Smooth muscle cell (in vitro differentiated cells): ENCODE measurements around the gene IRX4. TPM values are rescaled to one million over a fixed set of nuclear protein-coding genes. Genes with fewer than 3 reads are reported as not detected.

ENCODE experiments used
- DNase-seq: peaks from one replicate; lab custom pipeline; 2025; ENCODE audit not compliant: unreplicated experiment; lab: John Stamatoyannopoulos, UW
- H2AFZ ChIP-seq: fragments of 200-600 bp; sonication (generic); 2 replicates; pipeline ENCODE4 v1.6.0; 2016; ENCODE audit warnings: antibody characterized with exemption, low read depth, mild to moderate bottlenecking
- H3F3A ChIP-seq: fragments of 200-600 bp; sonication (generic); 2 replicates; pipeline ENCODE4 v1.6.0; 2017; ENCODE audit warnings: antibody characterized with exemption, low read depth
- H3K27ac ChIP-seq: fragments of 200-600 bp; sonication (generic); 2 replicates; pipeline ENCODE4 v1.5.1; 2016; ENCODE audit warnings: low read depth, mild to moderate bottlenecking
- H3K27me3 ChIP-seq: fragments of 200-600 bp; sonication (generic); 2 replicates; pipeline ENCODE4 v1.6.1; 2016; ENCODE audit warnings: low read depth, mild to moderate bottlenecking
- H3K36me3 ChIP-seq: fragments of 200-600 bp; sonication (generic); 2 replicates; pipeline ENCODE4 v1.5.1; 2016; ENCODE audit warnings: low read depth
- H3K4me1 ChIP-seq: fragments of 200-600 bp; sonication (generic); 2 replicates; pipeline ENCODE4 v1.5.1; 2016; ENCODE audit warnings: low read depth
- H3K4me2 ChIP-seq: fragments of 200-600 bp; sonication (generic); 2 replicates; pipeline ENCODE4 v1.6.0; 2016; ENCODE audit warnings: mild to moderate bottlenecking
- H3K4me3 ChIP-seq: fragments of 200-600 bp; sonication (generic); 2 replicates; pipeline ENCODE4 v1.5.1; 2016; ENCODE audit warnings: mild to moderate bottlenecking
- H3K79me2 ChIP-seq: fragments of 200-600 bp; sonication (generic); 2 replicates; pipeline ENCODE4 v1.6.0; 2016; ENCODE audit warnings: low read depth, mild to moderate bottlenecking
- H3K9ac ChIP-seq: fragments of 200-600 bp; sonication (generic); 2 replicates; pipeline ENCODE4 v1.6.0; 2016; ENCODE audit warnings: low read depth
- H3K9me3 ChIP-seq: fragments of 200-600 bp; sonication (generic); replicated peaks from 2 replicates; pipeline ENCODE4 v1.5.1; 2016; ENCODE audit warnings: low read depth
- H4K20me1 ChIP-seq: fragments of 200-600 bp; sonication (generic); 2 replicates; pipeline ENCODE4 v1.6.0; 2016; ENCODE audit warnings: low read depth
- CTCF ChIP-seq: fragments of 200-600 bp; sonication (generic); IDR thresholded peaks from 2 replicates; pipeline ENCODE4 v1.5.1; 2017; ENCODE audit warnings: borderline replicate concordance, mild to moderate bottlenecking, antibody characterized with exemption; ENCODE audit not compliant: insufficient read depth, poor library complexity, severe bottlenecking
- WGBS: methylation state at CpG from one replicate; pipeline ENCODE4 v1.1.7; 2016; ENCODE audit warnings: low lambda C conversion rate; 5-methylcytosine and 5-hydroxymethylcytosine counted together
- polyA plus RNA-seq: library from polyadenylated mRNA; unstranded; fragments of >200 nt; fragmentation: Nextera tagmentation; extraction: Ambion mirVana; gene quantifications from 2 replicates; pipeline ENCODE4 v1.2.1, GENCODE V29; 2016
- total RNA-seq: library from RNA; depleted of rRNA; stranded (reverse); fragments of >200 nt; gene quantifications from 2 replicates; pipeline ENCODE4 v1.2.3, GENCODE V29; 2014

The IRX4 gene
- total and polyA plus RNA-seq, 2 experiments from 2014 or later: 0.18 to 0.40 TPM

GRCh38 chr5:1835431-1835830 is 47.3 kb downstream of the IRX4 start:
- H3K4me2 ChIP-seq: no peak overlapping the region
- TF ChIP-seq CTCF: no peak
- no peaks in the 10 kb centered on the region for H3K9me3 ChIP-seq
- no peak for DNase-seq
- no peak overlapping the region for H3K27ac ChIP-seq
- H3K27me3 ChIP-seq: peaks cover 5% of the 10 kb centered on the region
- H3K4me1 ChIP-seq: peaks cover 2% of the 10 kb centered on the region
- H3K36me3 ChIP-seq: no peaks in the 10 kb centered on the region
- no peak overlapping the region for H2AFZ ChIP-seq
- H3K79me2 ChIP-seq: no peaks in the 10 kb centered on the region
- H3F3A ChIP-seq: no peaks in the 10 kb centered on the region
- no peak overlapping the region for H3K4me3 ChIP-seq
- WGBS: 88% methylated on average over 13 of the region's 13 CpGs
- no peaks in the 10 kb centered on the region for H4K20me1 ChIP-seq
- H3K9ac ChIP-seq: no peak overlapping the region

- WGBS: 75% methylated on average over 21 of the region's 21 CpGs
- Histone ChIP-seq H3K27ac (no peak overlapping the region), H3K9ac (no peak overlapping the region), H3K79me2 (no peaks in the 10 kb centered on the region), H3K4me1 (peaks cover 2% of the 10 kb centered on the region), H4K20me1 (no peaks in the 10 kb centered on the region), H3K4me3 (no peak overlapping the region), H3K27me3 (peaks cover 5% of the 10 kb centered on the region), H2AFZ (no peak overlapping the region), H3K36me3 (no peaks in the 10 kb centered on the region), H3K9me3 (no peaks in the 10 kb centered on the region), H3K4me2 (no peak overlapping the region), H3F3A (no peaks in the 10 kb centered on the region)
- TF ChIP-seq CTCF: no peak
- no peak for DNase-seq
These were observed 47.9 kb downstream of the IRX4 start for GRCh38 chr5:1834721-1835429.

- no peak overlapping the region for H3K9ac ChIP-seq
- TF ChIP-seq CTCF: no peak
- no peaks in the 10 kb centered on the region for H3K36me3 ChIP-seq
- H4K20me1 ChIP-seq: no peaks in the 10 kb centered on the region
- peaks cover 5% of the 10 kb centered on the region for H3K27me3 ChIP-seq
- DNase-seq: no peak
- H3K4me2 ChIP-seq: no peak overlapping the region
- H3K9me3 ChIP-seq: no peaks in the 10 kb centered on the region
- peaks cover 2% of the 10 kb centered on the region for H3K4me1 ChIP-seq
- H3F3A ChIP-seq: no peaks in the 10 kb centered on the region
- H3K27ac ChIP-seq: no peak overlapping the region
- no peak overlapping the region for H2AFZ ChIP-seq
- WGBS: 85% methylated on average over 22 of the region's 22 CpGs
- no peak overlapping the region for H3K4me3 ChIP-seq
- H3K79me2 ChIP-seq: no peaks in the 10 kb centered on the region
These were observed 48.6 kb downstream of the IRX4 start for GRCh38 chr5:1834022-1834551.
